ENCODE measurements around the gene NPPA.

The NPPA gene

GRCh38 chr1:11796036-11796828 lies 51.4 kb downstream of the NPPA start:
- no peak overlapping the region for H3K4me3 ChIP-seq (ENCODE audit: low read depth, low read length)
- no peak for DNase-seq (ENCODE audit: low read depth)
